GM23338 (cell line): ENCODE results near the gene MCEE. TPM values are rescaled to one million over a fixed set of nuclear protein-coding genes. Genes with fewer than 3 reads are reported as not detected.
"Not testable (repeated sequence)": the region's sequence is repeated elsewhere in the genome, so short reads cannot be mapped to it uniquely, and the experiment has no call there.

ENCODE experiments used
- ATAC-seq: fragments of 200-7000 bp; cut with Tn5 transposase; 3 replicates; pipeline ENCODE4 v1.9.1; 2020
- DNase-seq: peaks from one replicate; pipeline ENCODE4 v3.0.0-alpha.2; 2015; ENCODE audit warnings: low spot score
- H2AFZ ChIP-seq: fragments of 200-600 bp; sonication (generic); 2 replicates; pipeline ENCODE4 v1.8.0; 2016; ENCODE audit warnings: antibody characterized with exemption, mild to moderate bottlenecking, moderate library complexity
- H3F3A ChIP-seq: fragments of 200-600 bp; sonication (generic); replicated peaks from 2 replicates; pipeline ENCODE4 v1.8.0; 2017; ENCODE audit warnings: antibody characterized with exemption, mixed run types, low read depth
- H3K27ac ChIP-seq: fragments of 200-600 bp; sonication (generic); 2 replicates; pipeline ENCODE4 v1.6.1; 2016; ENCODE audit warnings: low read depth
- H3K27me3 ChIP-seq: fragments of 200-600 bp; sonication (generic); 2 replicates; pipeline ENCODE4 v1.8.0; 2016; ENCODE audit warnings: mild to moderate bottlenecking, mixed run types, moderate library complexity; ENCODE audit not compliant: insufficient read depth
- H3K36me3 ChIP-seq: fragments of 200-600 bp; sonication (generic); 2 replicates; pipeline ENCODE4 v1.8.0; 2016; ENCODE audit warnings: mild to moderate bottlenecking; ENCODE audit not compliant: insufficient read depth
- H3K4me1 ChIP-seq: fragments of 200-600 bp; sonication (generic); 2 replicates; pipeline ENCODE4 v1.8.0; 2016; ENCODE audit warnings: mild to moderate bottlenecking, moderate library complexity; ENCODE audit not compliant: insufficient read depth
- H3K4me2 ChIP-seq: fragments of 200-600 bp; sonication (generic); 2 replicates; pipeline ENCODE4 v1.7.1; 2017; ENCODE audit warnings: mixed run types
- H3K4me3 ChIP-seq: fragments of 200-600 bp; sonication (generic); 2 replicates; pipeline ENCODE4 v1.6.1; 2016; ENCODE audit warnings: mixed run types
- H3K79me2 ChIP-seq: fragments of 200-600 bp; sonication (generic); replicated peaks from 2 replicates; pipeline ENCODE4 v1.8.0; 2017; ENCODE audit warnings: mild to moderate bottlenecking; ENCODE audit not compliant: insufficient read depth
- H3K9me2 ChIP-seq: fragments of 200-600 bp; sonication (generic); 2 replicates; pipeline ENCODE4 v1.8.0; 2017; ENCODE audit not compliant: insufficient read depth
- H4K20me1 ChIP-seq: fragments of 200-600 bp; sonication (generic); replicated peaks from 2 replicates; pipeline ENCODE4 v1.8.0; 2017; ENCODE audit warnings: mild to moderate bottlenecking; ENCODE audit not compliant: insufficient read depth
- H3K27ac Mint-ChIP-seq: 2 replicates; pipeline ENCODE4 v1.8.0; 2020; ENCODE audit warnings: inconsistent platforms, mild to moderate bottlenecking, moderate library complexity, mixed read lengths
- H3K27me3 Mint-ChIP-seq: 3 replicates; pipeline ENCODE4 v1.8.0; 2022; ENCODE audit warnings: low read depth, mild to moderate bottlenecking, moderate library complexity, mixed read lengths, inconsistent platforms; ENCODE audit not compliant: insufficient read depth, poor library complexity
- H3K36me3 Mint-ChIP-seq: 3 replicates; pipeline ENCODE4 v1.8.0; 2021; ENCODE audit warnings: low read depth, mild to moderate bottlenecking, inconsistent platforms, moderate library complexity, mixed read lengths
- H3K4me1 Mint-ChIP-seq: 3 replicates; pipeline ENCODE4 v1.8.0; 2020; ENCODE audit warnings: mild to moderate bottlenecking, inconsistent platforms, mixed read lengths
- H3K4me3 Mint-ChIP-seq: 3 replicates; pipeline ENCODE4 v1.8.0; 2021; ENCODE audit warnings: moderate library complexity, mild to moderate bottlenecking, inconsistent platforms, mixed read lengths
- H3K9me3 Mint-ChIP-seq: 3 replicates; pipeline ENCODE4 v1.8.0; 2020; ENCODE audit warnings: moderate library complexity, mild to moderate bottlenecking, inconsistent platforms, mixed read lengths
- ETS1 ChIP-seq: IDR thresholded peaks from 2 replicates; pipeline ENCODE4 v1.6.1; 2016; ENCODE audit warnings: antibody characterized with exemption
- ZNF114 ChIP-seq: fragments of 250-450 bp; sonication (Bioruptor Pico); IDR thresholded peaks from 2 replicates; pipeline ENCODE4 v1.5.0; 2020; ENCODE audit warnings: mild to moderate bottlenecking, moderate library complexity
- ZNF331 ChIP-seq: fragments of 250-450 bp; sonication (Bioruptor Pico); IDR thresholded peaks from 2 replicates; pipeline ENCODE4 v1.5.0; 2020; ENCODE audit warnings: low read depth, mild to moderate bottlenecking, moderate library complexity
- polyA plus RNA-seq: library from polyadenylated mRNA; unstranded; fragments of >200 nt; fragmentation: Nextera tagmentation; extraction: Ambion mirVana; gene quantifications from 2 replicates; pipeline ENCODE4 v1.2.1, GENCODE V29; 2016
- total RNA-seq: library from RNA; depleted of rRNA; stranded (reverse); fragments of >200 nt; shearing (Covaris generic); gene quantifications from 2 replicates; pipeline ENCODE4 v1.2.3, GENCODE V29; 2014
- TF ChIP-seq, protein P1 (sequence below), 2 experiments: fragments of 200-600 bp in 1 of 2; sonication (generic) in 1 of 2; conservative IDR thresholded peaks; 2 replicates each; pipeline versions ENCODE4 v1.5.1 to v1.6.1; 2016 to 2017; ENCODE audit warnings: antibody characterized with exemption in 2 of 2, low read depth in 2 of 2, mild to moderate bottlenecking in 2 of 2, moderate library complexity in 1 of 2
- TF ChIP-seq, protein P2 (sequence below): fragments of 250-450 bp; sonication (Bioruptor Pico); IDR thresholded peaks from 2 replicates; pipeline ENCODE4 v1.5.0; 2020; ENCODE audit warnings: mild to moderate bottlenecking, moderate library complexity

Gene MCEE
- total and polyA plus RNA-seq, 2 experiments from 2014 or later: 8.4 to 26.2 TPM

DNA sequence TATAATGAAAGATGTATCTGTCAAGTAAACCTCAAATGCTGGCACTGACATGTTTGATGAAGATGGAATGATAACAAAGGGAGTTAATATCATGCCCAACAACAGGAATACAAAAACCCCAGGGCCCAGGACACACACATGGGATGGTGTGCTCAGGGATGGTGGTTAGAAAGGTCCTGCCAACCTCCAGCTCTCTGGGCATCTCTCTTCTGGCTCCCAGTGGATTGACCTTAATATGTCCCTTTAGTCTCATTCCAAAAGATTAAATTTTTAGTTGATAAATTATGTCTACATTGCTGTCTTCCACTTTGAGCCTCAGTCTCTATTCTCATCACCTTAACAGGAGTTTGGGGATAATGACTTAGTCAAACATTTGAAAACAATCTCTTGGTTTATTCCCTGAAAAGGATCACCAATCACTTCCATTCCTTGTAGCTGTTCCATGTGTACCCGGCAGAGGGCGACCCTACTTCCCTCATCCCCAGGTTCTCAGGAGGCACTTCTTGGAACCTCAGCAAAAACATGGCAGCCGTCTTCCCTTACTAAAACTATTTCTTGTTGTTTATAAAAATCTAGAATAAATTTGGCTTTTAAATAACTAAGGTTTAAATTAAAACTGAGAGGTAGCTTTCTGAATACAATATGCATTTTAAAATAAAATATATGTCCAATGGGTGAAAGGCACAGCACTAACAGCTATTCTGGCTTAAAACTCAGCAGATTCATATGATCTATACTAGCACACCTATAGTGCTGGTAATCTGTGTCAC lies 29.6 kb downstream of the MCEE start:
- Mint-ChIP-seq H3K36me3 (peaks cover 5% of the 10 kb centered on the region; the same call in 1 of the 3 replicates), H3K27me3 (no peaks in the 10 kb centered on the region), H3K4me1 (peaks cover 14% of the 10 kb centered on the region), H3K27ac (no peak overlapping the region), H3K4me3 (no peak overlapping the region), H3K9me3 (peaks cover 15% of the 10 kb centered on the region)
- Histone ChIP-seq H3K4me2 (no peak overlapping the region), H3K27ac (no peak overlapping the region), H3K27me3 (no peaks in the 10 kb centered on the region), H3K4me1 (peaks cover 5% of the 10 kb centered on the region), H3K36me3 (no peaks in the 10 kb centered on the region), H3K79me2 (no peaks in the 10 kb centered on the region), H3K4me3 (no peak overlapping the region), H4K20me1 (no peaks in the 10 kb centered on the region), H3K9me2 (peaks cover 3% of the 10 kb centered on the region; the same call in 1 of the 2 replicates), H2AFZ (no peak overlapping the region), H3F3A (0 out of 2 replicates have a peak, but pooled peaks cover 4% of the 10 kb centered on the region)
- ATAC-seq: peak; percentile 81
- TF ChIP-seq, protein P1, sequence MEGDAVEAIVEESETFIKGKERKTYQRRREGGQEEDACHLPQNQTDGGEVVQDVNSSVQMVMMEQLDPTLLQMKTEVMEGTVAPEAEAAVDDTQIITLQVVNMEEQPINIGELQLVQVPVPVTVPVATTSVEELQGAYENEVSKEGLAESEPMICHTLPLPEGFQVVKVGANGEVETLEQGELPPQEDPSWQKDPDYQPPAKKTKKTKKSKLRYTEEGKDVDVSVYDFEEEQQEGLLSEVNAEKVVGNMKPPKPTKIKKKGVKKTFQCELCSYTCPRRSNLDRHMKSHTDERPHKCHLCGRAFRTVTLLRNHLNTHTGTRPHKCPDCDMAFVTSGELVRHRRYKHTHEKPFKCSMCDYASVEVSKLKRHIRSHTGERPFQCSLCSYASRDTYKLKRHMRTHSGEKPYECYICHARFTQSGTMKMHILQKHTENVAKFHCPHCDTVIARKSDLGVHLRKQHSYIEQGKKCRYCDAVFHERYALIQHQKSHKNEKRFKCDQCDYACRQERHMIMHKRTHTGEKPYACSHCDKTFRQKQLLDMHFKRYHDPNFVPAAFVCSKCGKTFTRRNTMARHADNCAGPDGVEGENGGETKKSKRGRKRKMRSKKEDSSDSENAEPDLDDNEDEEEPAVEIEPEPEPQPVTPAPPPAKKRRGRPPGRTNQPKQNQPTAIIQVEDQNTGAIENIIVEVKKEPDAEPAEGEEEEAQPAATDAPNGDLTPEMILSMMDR (conservative IDR thresholded peaks at IDR 0.05; ENCODE audit: low read depth in 2 of 2): peak; percentile 79 to 84
- TF ChIP-seq ETS1 (no peak), ZNF331 (no peak), ZNF114 (CRISPR knock-in tag) (0 out of 2 replicates have a peak, but pooled peaks have one; percentile 24)
- TF ChIP-seq, protein P2, sequence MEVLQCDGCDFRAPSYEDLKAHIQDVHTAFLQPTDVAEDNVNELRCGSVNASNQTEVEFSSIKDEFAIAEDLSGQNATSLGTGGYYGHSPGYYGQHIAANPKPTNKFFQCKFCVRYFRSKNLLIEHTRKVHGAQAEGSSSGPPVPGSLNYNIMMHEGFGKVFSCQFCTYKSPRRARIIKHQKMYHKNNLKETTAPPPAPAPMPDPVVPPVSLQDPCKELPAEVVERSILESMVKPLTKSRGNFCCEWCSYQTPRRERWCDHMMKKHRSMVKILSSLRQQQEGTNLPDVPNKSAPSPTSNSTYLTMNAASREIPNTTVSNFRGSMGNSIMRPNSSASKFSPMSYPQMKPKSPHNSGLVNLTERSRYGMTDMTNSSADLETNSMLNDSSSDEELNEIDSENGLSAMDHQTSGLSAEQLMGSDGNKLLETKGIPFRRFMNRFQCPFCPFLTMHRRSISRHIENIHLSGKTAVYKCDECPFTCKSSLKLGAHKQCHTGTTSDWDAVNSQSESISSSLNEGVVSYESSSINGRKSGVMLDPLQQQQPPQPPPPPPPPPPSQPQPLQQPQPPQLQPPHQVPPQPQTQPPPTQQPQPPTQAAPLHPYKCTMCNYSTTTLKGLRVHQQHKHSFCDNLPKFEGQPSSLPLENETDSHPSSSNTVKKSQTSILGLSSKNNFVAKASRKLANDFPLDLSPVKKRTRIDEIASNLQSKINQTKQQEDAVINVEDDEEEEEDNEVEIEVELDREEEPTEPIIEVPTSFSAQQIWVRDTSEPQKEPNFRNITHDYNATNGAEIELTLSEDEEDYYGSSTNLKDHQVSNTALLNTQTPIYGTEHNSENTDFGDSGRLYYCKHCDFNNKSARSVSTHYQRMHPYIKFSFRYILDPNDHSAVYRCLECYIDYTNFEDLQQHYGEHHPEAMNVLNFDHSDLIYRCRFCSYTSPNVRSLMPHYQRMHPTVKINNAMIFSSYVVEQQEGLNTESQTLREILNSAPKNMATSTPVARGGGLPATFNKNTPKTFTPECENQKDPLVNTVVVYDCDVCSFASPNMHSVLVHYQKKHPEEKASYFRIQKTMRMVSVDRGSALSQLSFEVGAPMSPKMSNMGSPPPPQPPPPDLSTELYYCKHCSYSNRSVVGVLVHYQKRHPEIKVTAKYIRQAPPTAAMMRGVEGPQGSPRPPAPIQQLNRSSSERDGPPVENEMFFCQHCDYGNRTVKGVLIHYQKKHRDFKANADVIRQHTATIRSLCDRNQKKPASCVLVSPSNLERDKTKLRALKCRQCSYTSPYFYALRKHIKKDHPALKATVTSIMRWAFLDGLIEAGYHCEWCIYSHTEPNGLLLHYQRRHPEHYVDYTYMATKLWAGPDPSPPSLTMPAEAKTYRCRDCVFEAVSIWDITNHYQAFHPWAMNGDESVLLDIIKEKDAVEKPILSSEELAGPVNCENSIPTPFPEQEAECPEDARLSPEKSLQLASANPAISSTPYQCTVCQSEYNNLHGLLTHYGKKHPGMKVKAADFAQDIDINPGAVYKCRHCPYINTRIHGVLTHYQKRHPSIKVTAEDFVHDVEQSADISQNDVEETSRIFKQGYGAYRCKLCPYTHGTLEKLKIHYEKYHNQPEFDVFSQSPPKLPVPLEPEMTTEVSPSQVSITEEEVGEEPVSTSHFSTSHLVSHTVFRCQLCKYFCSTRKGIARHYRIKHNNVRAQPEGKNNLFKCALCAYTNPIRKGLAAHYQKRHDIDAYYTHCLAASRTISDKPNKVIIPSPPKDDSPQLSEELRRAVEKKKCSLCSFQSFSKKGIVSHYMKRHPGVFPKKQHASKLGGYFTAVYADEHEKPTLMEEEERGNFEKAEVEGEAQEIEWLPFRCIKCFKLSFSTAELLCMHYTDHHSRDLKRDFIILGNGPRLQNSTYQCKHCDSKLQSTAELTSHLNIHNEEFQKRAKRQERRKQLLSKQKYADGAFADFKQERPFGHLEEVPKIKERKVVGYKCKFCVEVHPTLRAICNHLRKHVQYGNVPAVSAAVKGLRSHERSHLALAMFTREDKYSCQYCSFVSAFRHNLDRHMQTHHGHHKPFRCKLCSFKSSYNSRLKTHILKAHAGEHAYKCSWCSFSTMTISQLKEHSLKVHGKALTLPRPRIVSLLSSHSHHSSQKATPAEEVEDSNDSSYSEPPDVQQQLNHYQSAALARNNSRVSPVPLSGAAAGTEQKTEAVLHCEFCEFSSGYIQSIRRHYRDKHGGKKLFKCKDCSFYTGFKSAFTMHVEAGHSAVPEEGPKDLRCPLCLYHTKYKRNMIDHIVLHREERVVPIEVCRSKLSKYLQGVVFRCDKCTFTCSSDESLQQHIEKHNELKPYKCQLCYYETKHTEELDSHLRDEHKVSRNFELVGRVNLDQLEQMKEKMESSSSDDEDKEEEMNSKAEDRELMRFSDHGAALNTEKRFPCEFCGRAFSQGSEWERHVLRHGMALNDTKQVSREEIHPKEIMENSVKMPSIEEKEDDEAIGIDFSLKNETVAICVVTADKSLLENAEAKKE (CRISPR knock-in tag): peak; percentile 89
- peak; percentile 75 for DNase-seq

- H3K27ac Mint-ChIP-seq, H3K4me3 ChIP-seq, H3K27ac ChIP-seq, DNase-seq, H3K9me2 ChIP-seq, H3K4me2 ChIP-seq, H3K36me3 ChIP-seq, H3K27me3 Mint-ChIP-seq, H3K27me3 ChIP-seq, H2AFZ ChIP-seq, H3K4me1 ChIP-seq, H3F3A ChIP-seq, ATAC-seq, H3K79me2 ChIP-seq, H4K20me1 ChIP-seq, H3K4me3 Mint-ChIP-seq: not testable (repeated sequence)
- H3K4me1 Mint-ChIP-seq: peaks cover 16% of the 10 kb centered on the region
- H3K36me3 Mint-ChIP-seq: peaks cover 10% of the 10 kb centered on the region
- H3K9me3 Mint-ChIP-seq: peaks cover 12% of the 10 kb centered on the region; the same call in 2 of the 3 replicates
Measured at GRCh38 chr2:71092491-71093260, 37.4 kb downstream of the MCEE start.

DNA sequence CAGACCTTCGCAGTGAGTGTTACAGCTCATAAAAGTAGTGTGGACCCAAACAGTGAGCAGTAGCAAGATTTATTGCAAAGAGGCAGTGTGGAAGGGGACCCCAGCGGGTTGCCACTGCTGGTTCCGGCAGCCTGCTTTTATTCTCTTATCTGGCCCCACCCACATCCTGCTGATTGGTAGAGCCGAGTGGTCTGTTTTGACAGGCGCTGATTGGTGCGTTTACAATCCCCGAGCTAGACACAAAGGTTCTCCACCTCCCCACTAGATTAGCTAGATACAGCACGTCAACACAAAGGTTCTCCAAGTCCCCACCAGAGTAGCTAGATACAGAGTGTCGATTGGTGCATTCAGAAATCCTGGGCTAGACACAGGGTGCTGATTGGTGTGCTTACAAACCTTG lies 38.2 kb downstream of the MCEE start:
- H3K4me3 ChIP-seq, H3K27me3 Mint-ChIP-seq, H3K4me3 Mint-ChIP-seq, H3K27ac Mint-ChIP-seq, H2AFZ ChIP-seq, H3K79me2 ChIP-seq, H3F3A ChIP-seq, H3K27me3 ChIP-seq, H3K27ac ChIP-seq, H3K4me2 ChIP-seq, H3K9me2 ChIP-seq, DNase-seq, ATAC-seq, H3K4me1 ChIP-seq, H3K36me3 ChIP-seq, H4K20me1 ChIP-seq: not testable (repeated sequence)
- peaks cover 12% of the 10 kb centered on the region; the same call in 2 of the 3 replicates for H3K9me3 Mint-ChIP-seq
- H3K36me3 Mint-ChIP-seq: peaks cover 10% of the 10 kb centered on the region
- peaks cover 25% of the 10 kb centered on the region for H3K4me1 Mint-ChIP-seq
